SK-N-MC (cell line): Measurements from ENCODE around the gene SLC12A5.

ENCODE experiments used
- EZH2 ChIP-seq: fragments of 200-600 bp; sonication (generic); IDR thresholded peaks from one replicate; pipeline ENCODE4 v1.6.1; 2017; ENCODE audit warnings: antibody characterized with exemption
- POLR2AphosphoS5 ChIP-seq: IDR thresholded peaks from 2 replicates; pipeline ENCODE4 v1.6.1; 2012; ENCODE audit warnings: mild to moderate bottlenecking, low read depth, low read length, borderline replicate concordance

DNA sequence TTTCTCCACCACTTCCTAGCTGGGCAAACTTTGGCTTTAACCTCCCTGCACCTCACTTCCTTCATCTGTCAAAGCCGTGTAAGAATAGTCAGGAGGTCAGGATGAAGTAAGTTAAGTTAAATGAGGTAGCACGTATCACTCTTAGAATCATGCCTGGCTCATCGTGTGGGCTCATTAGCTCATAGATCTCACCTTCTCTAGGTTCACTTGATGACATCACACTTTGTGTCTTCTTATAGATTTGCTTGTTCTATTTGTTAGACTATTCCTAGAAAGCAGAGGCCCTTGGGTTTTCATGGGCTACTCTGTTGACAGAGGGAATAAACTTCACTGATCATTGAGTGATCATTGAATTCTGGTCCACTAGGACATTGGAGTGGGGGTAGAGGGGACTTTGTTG, 72.9 kb downstream of the SLC12A5 start:
- TF ChIP-seq EZH2 (no peak), POLR2AphosphoS5 (no peak)
